Measurements from ENCODE around the gene POTEI. TPM values are rescaled to one million over a fixed set of nuclear protein-coding genes. Genes with fewer than 3 reads are reported as not detected.
"Not testable (repeated sequence)": the region's sequence is repeated elsewhere in the genome, so short reads cannot be mapped to it uniquely, and the experiment has no call there.

The POTEI gene
- total RNA-seq, 1 donor from 2014 or later: not detected

DNA sequence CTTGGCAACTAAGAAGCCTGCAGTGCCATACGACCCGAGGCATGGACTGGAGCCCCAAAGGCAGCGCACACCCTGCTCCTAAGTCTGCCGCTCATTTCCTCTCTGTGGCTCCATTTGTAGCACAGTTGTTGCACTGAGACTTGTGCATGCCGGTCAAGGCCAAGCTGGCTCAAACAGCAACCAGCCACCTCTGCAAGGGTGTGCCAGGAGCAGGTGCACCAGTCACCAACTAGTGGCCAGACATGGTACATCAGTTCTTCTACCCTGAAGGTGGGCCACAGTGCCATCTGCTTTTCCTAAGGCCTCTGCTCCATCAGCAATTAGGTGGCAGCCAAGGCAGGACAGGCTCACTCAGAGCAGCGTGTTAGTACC, 54.4 kb downstream of the POTEI start:
- not testable (repeated sequence) for ATAC-seq

DNA sequence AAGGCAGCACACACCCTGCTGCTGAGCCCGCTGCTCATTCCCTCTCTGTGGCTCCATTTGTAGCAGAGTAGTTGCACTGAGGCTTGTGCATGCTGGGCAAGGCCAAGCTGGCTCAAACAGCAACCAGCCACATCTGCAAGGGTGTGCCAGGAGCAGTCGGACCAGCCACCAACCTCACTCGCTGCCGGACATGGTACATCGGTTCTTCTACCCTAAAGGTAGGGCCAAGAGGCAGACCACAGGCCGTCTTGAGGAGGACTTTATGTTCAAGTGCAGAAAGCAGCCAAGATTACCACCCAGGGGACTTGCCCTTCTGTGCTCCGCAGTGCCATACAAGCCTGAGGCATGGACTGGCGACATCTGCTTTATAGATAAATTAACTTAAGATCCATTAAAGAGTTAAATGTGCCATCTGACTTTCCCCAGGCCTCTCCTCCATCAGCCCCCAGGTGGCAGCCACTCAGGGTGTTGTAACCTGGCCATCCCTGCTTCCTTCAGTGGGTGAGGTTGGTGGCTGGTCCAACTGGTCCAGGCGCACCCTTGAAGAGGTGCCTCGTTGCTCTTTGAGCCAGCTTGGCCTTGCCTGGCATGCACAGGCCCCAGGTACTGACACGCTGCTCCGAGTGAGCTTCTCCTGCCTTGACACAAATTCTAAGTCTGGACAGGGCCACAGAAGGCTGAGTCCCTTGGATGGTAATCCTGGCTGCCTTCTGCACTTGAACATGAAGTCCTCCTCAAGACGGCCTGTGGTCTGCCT, 55.0 kb downstream of the POTEI start:
- not testable (repeated sequence) for ATAC-seq

DNA sequence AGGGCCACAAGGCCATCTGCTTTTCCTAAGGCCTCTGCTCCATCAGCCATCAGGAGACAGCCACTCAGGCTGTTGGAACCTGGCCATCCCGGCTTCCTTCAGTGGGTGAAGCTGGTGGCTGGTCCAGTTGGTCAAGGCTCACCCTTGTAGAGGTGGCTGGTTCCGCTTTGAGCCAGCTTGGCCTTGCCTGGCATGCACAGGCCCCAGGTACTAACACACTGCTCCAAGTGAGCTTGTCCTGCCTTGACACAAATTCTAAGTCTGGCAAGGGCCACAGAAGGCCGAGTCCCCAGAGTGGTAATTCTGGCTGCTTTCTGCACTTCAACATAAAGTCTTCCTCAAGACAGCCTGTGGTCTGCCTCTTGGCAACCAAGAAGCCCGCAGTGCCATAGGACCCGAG, 56.2 kb downstream of the POTEI start:
- ATAC-seq: not testable (repeated sequence)

DNA sequence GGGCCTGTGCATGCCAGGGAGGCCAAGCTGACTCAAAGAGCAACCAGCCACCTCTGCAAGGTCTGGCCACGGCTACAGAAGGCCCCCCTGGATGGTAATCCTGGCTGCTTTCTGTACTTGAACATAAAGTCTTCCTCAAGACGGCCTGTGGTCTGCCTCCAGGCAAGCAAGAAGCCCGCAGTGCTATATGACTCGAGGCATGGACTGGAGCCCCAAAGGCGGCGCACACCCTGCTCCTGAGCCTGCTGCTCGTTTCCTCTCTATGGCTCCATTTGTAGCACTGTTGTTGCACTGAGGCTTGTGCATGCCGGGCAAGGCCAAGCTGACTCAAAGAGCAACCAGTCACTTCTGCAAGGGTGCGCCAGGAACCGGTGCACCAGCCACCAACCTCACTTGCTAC, 57.3 kb downstream of the POTEI start:
- not testable (repeated sequence) for ATAC-seq

DNA sequence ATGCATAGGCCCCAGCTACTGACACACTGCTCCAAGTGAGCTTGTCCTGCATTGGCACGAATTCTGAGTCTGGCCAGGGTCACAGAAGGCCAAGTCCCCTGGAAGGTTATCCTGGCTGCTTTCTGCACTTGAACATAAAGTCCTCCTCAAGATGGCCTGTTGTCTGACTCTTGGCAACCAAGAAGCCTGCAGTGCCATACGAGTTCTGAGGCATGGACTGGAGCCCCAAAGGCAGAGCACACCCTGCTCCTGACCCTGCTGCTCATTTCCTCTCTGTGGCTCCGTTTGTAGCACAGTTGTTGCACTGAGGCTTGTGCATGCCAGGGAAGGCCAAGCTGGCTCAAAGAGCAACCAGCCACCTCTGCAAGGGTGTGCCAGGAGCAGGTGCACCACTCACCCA, 57.9 kb downstream of the POTEI start:
- not testable (repeated sequence) for ATAC-seq

DNA sequence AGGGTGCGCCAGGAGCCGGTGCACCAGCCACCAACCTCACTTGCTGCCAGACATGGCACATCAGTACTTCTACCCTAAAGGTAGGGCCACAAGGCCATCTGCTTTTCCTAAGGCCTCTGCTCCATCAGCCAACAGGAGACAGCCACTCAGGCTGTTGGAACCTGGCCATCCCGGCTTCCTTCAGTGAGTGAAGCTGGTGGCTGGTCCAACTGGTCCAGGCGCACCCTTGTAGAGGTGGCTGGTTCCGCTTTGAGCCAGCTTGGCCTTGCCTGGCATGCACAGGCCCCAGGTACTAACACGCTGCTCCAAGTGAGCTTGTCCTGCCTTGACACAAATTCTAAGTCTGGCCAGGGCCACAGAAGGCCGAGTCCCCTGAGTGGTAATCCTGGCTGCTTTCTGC, 58.8 kb downstream of the POTEI start:
- ATAC-seq: not testable (repeated sequence)

DNA sequence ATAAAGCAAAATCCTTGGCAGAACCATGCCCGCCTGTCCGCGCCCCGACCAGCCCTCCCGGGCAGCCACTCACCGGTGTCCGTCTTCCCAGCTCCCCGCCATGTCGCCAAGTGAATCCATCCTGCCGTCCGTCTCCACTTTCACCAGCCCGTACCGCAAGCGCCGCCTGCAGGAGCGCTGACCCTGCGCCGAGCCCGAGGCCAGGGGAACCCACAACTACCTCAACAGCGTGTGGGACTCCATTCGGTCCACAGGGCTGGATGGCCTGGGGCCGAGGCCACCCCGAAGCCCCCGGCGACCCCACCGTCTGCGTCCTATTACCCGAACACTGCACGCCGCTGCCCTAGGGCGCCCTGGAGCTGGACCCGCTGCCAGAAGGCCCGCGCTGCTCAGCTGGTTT, 81.5 kb downstream of the POTEI start:
- ATAC-seq: peak; percentile 52

DNA sequence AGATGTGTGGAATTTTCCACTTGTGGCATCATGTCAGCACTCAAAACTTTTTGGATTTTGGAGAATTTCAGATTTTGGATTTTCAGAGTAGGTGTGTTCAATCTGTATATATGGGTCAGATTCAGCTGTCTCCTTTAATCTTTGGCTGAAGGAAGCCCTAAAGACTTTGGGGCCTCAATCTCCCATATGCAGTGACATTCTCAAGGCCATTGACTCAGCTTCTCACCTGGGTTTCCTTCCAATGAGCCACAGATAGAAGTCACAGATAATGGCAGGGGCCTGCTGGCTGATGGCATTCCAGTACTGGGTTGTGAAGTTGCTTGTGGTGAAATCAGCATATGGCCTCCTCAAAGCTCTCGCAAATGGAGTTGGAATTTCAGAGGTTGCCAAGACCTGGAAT, 90.3 kb downstream of the POTEI start:
- ATAC-seq: not testable (repeated sequence)

DNA sequence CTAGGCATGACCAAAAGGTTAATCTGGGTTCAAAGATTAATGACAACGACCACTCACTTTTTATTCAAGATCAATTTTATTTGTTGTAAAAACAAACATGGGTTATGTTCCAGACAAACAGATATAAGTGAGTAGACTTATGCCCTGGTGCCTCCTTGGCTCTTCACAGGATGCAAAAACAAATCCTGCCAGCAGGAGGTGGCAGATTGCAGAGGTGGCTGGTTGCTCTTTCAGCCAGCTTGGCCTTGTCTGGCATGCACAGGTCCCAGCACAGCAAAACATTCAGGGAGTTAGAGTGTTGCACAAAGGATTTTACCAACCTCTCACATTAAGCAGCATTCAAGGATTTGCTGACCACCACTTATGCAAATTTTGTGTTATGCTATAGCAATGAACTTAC, 92.4 kb downstream of the POTEI start:
- not testable (repeated sequence) for ATAC-seq

Other genes with a start within 250 kb of the POTEI start
- 47.5 TPM for gene IMP4, start 166.4 kb downstream of the POTEI start, total RNA-seq
- 19.8 TPM for gene PTPN18, start 153.3 kb downstream of the POTEI start, total RNA-seq
- gene CFC1B, start 11.9 kb upstream of the POTEI start, total RNA-seq: not detected
- not detected for gene CFC1, start 90.2 kb upstream of the POTEI start, total RNA-seq
- not detected for gene POTEJ, start 102.1 kb upstream of the POTEI start, total RNA-seq
- gene GPR148, start 219.7 kb upstream of the POTEI start, total RNA-seq: not detected
- gene AMER3, start 246.2 kb upstream of the POTEI start, total RNA-seq: not detected